A549 (cell line): ENCODE results near the gene ARHGAP40.

Source experiments
- CBX8 ChIP-seq: fragments of 200-600 bp; sonication (generic); IDR thresholded peaks from 2 replicates; pipeline ENCODE4 v1.6.1; 2016
- CTCF ChIP-seq: fragments of >200 bp; sonication (Bioruptor Twin); formaldehyde crosslinking; IDR thresholded peaks from 3 replicates; pipeline ENCODE4 v1.5.1; 2016
- ESRRA ChIP-seq: fragments of 150-350 bp; IDR thresholded peaks from 2 replicates; pipeline ENCODE4 v1.6.1; 2014; ENCODE audit warnings: mild to moderate bottlenecking, low read length, borderline replicate concordance
- JUNB ChIP-seq: fragments of >200 bp; sonication (Bioruptor Twin); formaldehyde crosslinking; IDR thresholded peaks from 2 replicates; pipeline ENCODE4 v1.6.1; 2016
- KDM1A ChIP-seq: fragments of 200-600 bp; sonication (generic); IDR thresholded peaks from 2 replicates; pipeline ENCODE4 v1.6.1; 2016; ENCODE audit warnings: low read depth, mild to moderate bottlenecking
- MAZ ChIP-seq: fragments of 150-350 bp; IDR thresholded peaks from 2 replicates; pipeline ENCODE4 v1.6.1; 2014; ENCODE audit warnings: antibody characterized with exemption, low read depth, low read length, borderline replicate concordance
- NPAS2 ChIP-seq: fragments of 250-450 bp; sonication (Bioruptor Pico); IDR thresholded peaks from 2 replicates; pipeline ENCODE4 v1.8.0; 2022; ENCODE audit warnings: mild to moderate bottlenecking, moderate library complexity, borderline replicate concordance
- PHF8 ChIP-seq: fragments of 200-600 bp; sonication (generic); IDR thresholded peaks from 2 replicates; pipeline ENCODE4 v1.6.1; 2016; ENCODE audit warnings: low read depth, mild to moderate bottlenecking, antibody characterized with exemption, moderate library complexity, borderline replicate concordance
- POLR2A ChIP-seq: IDR thresholded peaks from 2 replicates; pipeline ENCODE4 v1.6.1; 2012; ENCODE audit warnings: mild to moderate bottlenecking, low read length
- POLR2AphosphoS2 ChIP-seq: conservative IDR thresholded peaks from 2 replicates; pipeline ENCODE4 v1.6.1; 2012; ENCODE audit warnings: low read length, improper control_type of control experiment, inconsistent platforms
- SMC3 ChIP-seq: fragments of >200 bp; sonication (Bioruptor Twin); formaldehyde crosslinking; IDR thresholded peaks from 3 replicates; pipeline ENCODE4 v1.6.1; 2018; ENCODE audit warnings: inconsistent platforms
- USF2 ChIP-seq: fragments of 450-650 bp; IDR thresholded peaks from 2 replicates; pipeline ENCODE4 v1.6.1; 2014; ENCODE audit warnings: antibody characterized with exemption
- TF ChIP-seq, protein P1 (sequence below): IDR thresholded peaks from 2 replicates; pipeline ENCODE4 v1.6.1; 2012

DNA sequence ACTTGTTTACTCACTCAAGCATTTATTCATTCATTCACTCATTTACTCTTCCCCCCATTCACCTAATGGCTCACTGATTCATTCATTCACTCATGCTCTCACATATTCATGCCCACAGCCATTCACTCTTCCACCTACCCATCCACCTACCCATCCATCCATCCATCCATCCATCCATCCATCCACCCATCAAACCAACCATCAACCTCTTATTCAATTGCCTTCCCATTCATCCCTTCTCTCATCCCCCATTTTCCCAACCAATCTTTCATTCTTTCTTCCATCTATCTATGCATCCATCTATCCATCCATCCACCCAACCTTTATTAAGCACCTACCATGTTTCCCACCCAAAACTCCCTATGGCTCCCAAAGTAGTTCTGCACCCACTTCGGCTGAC lies 1.6 kb upstream of the ARHGAP40 start:
- TF ChIP-seq PHF8 (no peak), CTCF (no peak), NPAS2 (CRISPR knock-in tag) (no peak), JUNB (no peak), MAZ (no peak), POLR2A (no peak), CBX8 (no peak), KDM1A (no peak), USF2 (no peak), SMC3 (no peak), ESRRA (no peak), POLR2AphosphoS2 (no peak)
- TF ChIP-seq, protein P1, sequence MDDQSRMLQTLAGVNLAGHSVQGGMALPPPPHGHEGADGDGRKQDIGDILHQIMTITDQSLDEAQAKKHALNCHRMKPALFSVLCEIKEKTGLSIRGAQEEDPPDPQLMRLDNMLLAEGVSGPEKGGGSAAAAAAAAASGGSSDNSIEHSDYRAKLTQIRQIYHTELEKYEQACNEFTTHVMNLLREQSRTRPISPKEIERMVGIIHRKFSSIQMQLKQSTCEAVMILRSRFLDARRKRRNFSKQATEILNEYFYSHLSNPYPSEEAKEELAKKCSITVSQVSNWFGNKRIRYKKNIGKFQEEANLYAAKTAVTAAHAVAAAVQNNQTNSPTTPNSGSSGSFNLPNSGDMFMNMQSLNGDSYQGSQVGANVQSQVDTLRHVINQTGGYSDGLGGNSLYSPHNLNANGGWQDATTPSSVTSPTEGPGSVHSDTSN, result no peak
